ENCODE results near the gene IFT27.

Gene IFT27

DNA sequence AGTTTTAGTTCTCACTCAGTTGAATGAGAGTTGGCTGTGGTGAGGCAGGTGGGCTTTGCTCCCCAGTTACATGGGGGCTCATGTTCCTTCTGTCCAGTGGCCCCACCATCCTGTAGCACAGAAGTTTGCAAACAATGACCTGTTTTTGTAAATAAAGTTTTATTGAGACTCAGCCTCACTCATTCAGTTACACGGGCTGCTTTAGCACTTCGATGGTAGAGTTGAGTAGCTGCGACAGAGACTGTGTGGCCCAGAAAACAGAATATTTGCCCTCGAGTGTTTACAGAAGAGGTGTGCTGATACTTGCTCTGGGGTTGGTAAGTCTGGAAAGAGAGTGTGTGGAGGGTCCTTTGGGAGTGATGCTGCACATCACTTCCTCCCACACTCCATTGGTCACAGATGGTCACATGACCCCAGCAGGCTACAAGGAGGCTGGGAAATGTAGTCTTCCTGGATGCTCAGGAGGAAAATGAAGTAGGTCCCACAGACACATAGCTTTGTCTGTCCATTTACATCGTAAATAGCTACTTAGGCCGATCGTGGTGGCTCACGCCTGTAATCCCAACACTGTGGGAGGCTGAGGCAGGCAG lies 34.6 kb downstream of the IFT27 start:
- TF ChIP-seq, protein P1, sequence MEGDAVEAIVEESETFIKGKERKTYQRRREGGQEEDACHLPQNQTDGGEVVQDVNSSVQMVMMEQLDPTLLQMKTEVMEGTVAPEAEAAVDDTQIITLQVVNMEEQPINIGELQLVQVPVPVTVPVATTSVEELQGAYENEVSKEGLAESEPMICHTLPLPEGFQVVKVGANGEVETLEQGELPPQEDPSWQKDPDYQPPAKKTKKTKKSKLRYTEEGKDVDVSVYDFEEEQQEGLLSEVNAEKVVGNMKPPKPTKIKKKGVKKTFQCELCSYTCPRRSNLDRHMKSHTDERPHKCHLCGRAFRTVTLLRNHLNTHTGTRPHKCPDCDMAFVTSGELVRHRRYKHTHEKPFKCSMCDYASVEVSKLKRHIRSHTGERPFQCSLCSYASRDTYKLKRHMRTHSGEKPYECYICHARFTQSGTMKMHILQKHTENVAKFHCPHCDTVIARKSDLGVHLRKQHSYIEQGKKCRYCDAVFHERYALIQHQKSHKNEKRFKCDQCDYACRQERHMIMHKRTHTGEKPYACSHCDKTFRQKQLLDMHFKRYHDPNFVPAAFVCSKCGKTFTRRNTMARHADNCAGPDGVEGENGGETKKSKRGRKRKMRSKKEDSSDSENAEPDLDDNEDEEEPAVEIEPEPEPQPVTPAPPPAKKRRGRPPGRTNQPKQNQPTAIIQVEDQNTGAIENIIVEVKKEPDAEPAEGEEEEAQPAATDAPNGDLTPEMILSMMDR (IDR thresholded peaks at IDR 0.05; ENCODE audit: insufficient read depth, low read length, poor library complexity, severe bottlenecking): no peak
- Histone ChIP-seq H3K27me3 (replicated peaks; ENCODE audit: control insufficient read depth, insufficient read depth, low read length) (peaks cover 1% of the 10 kb centered on the region), H3K4me3 (replicated peaks; ENCODE audit: low read depth, low read length) (no peak overlapping the region), H3K36me3 (ENCODE audit: control insufficient read depth, insufficient read depth, low read length) (no peaks in the 10 kb centered on the region)
- no peak for DNase-seq (ENCODE audit: extremely low read depth, insufficient read length)

DNA sequence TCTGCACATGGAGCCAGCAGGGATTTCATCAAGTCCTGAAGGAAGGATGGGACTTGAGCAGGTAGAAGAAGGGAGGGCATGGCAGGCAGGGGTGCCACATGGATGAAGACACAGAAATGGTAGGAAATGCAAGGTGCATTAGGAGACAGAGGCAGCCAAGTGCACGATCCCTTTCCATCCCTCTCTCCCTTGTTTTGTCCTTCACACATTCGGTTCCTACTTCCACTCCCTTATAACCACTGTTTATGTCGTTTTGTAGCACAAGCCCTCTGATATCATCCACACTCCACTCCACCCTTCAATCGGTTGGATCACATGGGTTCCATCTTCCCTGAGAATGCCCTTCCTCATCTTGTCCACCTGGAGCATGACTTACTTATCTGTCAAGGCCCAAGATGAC lies 35.2 kb downstream of the IFT27 start:
- Histone ChIP-seq H3K36me3 (ENCODE audit: control insufficient read depth, insufficient read depth, low read length) (no peaks in the 10 kb centered on the region), H3K27me3 (replicated peaks; ENCODE audit: control insufficient read depth, insufficient read depth, low read length) (peaks cover 1% of the 10 kb centered on the region), H3K4me3 (replicated peaks; ENCODE audit: low read depth, low read length) (no peak overlapping the region)
- DNase-seq (ENCODE audit: extremely low read depth, insufficient read length): no peak
- TF ChIP-seq, protein P1 (IDR thresholded peaks at IDR 0.05; ENCODE audit: insufficient read depth, low read length, poor library complexity, severe bottlenecking): no peak

DNA sequence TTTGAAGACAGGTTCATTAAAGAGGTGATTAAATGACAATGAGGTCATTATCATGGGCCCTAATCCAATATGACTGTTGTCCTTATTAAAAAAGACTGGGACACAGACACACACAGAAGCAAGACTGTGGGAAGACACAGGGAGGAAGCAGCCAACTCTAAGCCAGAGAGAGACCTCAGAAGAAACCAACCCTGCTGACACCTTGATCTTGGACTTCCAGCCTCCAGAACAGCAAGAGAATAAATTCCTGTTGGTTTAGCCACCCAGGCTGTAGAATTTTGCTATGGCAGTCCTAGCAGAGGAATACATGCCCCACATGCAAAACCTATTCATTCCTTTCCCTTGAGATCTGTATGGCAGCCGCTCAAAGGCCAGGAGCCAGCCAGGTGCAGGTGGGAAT lies 36.7 kb downstream of the IFT27 start:
- TF ChIP-seq, protein P1 (IDR thresholded peaks at IDR 0.05; ENCODE audit: insufficient read depth, low read length, poor library complexity, severe bottlenecking): no peak
- Histone ChIP-seq H3K36me3 (ENCODE audit: control insufficient read depth, insufficient read depth, low read length) (no peaks in the 10 kb centered on the region), H3K4me3 (replicated peaks; ENCODE audit: low read depth, low read length) (no peak overlapping the region), H3K27me3 (replicated peaks; ENCODE audit: control insufficient read depth, insufficient read depth, low read length) (peaks cover 1% of the 10 kb centered on the region)
- no peak for DNase-seq (ENCODE audit: extremely low read depth, insufficient read length)

DNA sequence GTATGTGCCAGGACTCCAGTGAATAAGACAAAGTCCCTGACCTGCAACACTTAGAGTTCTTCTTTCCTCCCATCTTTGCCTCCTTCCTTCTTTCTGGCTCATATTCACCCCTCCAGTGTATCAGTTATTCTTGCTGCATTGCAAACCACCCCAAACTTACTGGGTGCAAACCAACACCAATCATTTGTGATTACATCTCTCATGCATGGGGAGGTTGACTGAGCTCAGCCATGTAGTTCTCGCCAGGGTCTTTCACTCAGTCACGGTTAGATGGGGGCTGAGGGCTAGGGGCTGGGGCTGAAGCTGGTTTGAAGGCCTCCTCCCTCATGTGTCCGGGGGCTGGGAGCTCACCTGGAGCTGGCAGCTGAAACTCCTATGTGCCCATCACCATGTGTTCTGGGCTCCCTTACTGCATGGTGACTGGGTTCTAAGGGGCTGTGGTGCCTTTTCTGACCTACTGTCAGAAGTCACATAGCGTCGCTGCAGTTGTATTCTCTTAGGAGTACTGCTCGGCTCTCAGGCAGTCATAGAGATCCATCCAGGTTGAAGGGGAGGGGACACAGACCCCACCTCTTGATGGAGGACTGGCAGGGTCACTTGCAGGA lies 37.4 kb downstream of the IFT27 start:
- DNase-seq (ENCODE audit: extremely low read depth, insufficient read length): no peak
- Histone ChIP-seq H3K36me3 (ENCODE audit: control insufficient read depth, insufficient read depth, low read length) (no peaks in the 10 kb centered on the region), H3K27me3 (replicated peaks; ENCODE audit: control insufficient read depth, insufficient read depth, low read length) (peaks cover 1% of the 10 kb centered on the region), H3K4me3 (replicated peaks; ENCODE audit: low read depth, low read length) (no peak overlapping the region)
- TF ChIP-seq, protein P1 (IDR thresholded peaks at IDR 0.05; ENCODE audit: insufficient read depth, low read length, poor library complexity, severe bottlenecking): no peak

DNA sequence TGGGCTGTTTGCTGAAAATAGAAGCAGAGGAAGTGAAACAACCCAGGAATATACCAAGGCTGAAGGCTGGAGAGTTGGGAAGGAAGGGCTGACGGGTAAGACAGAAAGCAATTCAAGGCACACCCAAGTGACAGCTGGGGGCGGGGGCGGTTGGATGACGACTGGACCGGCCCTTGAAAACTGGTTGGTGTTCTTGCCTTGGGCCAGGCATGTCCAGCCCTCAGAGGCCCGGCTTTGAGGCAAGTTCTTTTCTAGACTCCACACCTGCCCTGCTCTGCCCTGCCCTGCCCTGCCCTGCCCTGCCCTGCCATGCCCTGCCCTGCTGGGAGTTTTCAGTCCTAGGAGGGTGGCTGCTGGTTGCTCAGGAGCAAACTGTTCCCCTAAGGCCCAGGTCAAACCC lies 38.1 kb downstream of the IFT27 start:
- Histone ChIP-seq H3K36me3 (ENCODE audit: control insufficient read depth, insufficient read depth, low read length) (no peaks in the 10 kb centered on the region), H3K27me3 (replicated peaks; ENCODE audit: control insufficient read depth, insufficient read depth, low read length) (peaks cover 1% of the 10 kb centered on the region), H3K4me3 (replicated peaks; ENCODE audit: low read depth, low read length) (no peak overlapping the region)
- no peak for DNase-seq (ENCODE audit: extremely low read depth, insufficient read length)
- TF ChIP-seq, protein P1 (IDR thresholded peaks at IDR 0.05; ENCODE audit: insufficient read depth, low read length, poor library complexity, severe bottlenecking): no peak

Measured in GM06990 (cell line).